SIG-M5 treated with dmso at 0.1 percent for 504 hours (cell line): ENCODE data around the gene PCDHGB3.

Experiments
- DNase-seq: peaks from one replicate; lab custom pipeline; 2025; ENCODE audit not compliant: unreplicated experiment; lab: John Stamatoyannopoulos, UW

Gene PCDHGB3

DNA sequence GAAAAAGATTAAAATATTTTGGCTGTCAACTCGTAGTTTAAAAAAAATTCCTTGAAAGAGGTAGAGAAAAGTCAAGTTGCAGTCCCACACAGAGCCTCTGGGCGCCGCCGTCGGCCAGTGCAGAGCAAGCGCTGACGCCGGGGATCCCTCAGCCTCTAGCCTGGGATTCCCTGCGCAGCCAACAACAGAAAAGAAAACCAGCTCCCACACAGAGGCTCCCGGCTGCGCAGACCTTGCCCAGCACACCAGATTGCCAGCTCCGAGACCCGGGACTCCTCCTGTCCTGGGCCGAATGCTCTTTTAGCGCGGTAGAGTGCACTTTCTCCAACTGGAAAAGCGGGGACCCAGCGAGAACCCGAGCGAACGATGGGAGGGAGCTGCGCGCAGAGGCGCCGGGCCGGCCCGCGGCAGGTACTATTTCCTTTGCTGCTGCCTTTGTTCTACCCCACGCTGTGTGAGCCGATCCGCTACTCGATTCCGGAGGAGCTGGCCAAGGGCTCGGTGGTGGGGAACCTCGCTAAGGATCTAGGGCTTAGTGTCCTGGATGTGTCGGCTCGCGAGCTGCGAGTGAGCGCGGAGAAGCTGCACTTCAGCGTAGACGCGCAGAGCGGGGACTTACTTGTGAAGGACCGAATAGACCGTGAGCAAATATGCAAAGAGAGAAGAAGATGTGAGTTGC, 47.6 kb downstream of the PCDHGB3 start, which contains the start of gene PCDHGB7:
Gene PCDHGB7, plus strand, starts transcription at position 184 of the 679 bp plus-strand sequence. Its CDS starts 183 bp downstream, at position 367.
- DNase-seq: peak; percentile 13

- DNase-seq: no peak
These were observed 49.2 kb downstream of the PCDHGB3 start for GRCh38 chr5:141419074-141419880.

- DNase-seq: no peak
These were observed 50.9 kb downstream of the PCDHGB3 start, which contains the start of gene PCDHGA11 for GRCh38 chr5:141420855-141421488. Gene PCDHGA11, plus strand, starts transcription at chr5:141421051. Its CDS starts 177 bp downstream, at chr5:141421228.

- no peak for DNase-seq
These were observed 51.4 kb downstream of the PCDHGB3 start for GRCh38 chr5:141421489-141421855.
